ENCODE data around the gene P2RX3. TPM values are rescaled to one million over a fixed set of nuclear protein-coding genes. Genes with fewer than 3 reads are reported as not detected.
A peak's percentile ranks its signal among the peaks of the same experiment; 100 is the strongest.

The P2RX3 gene
- total and polyA plus RNA-seq, 2 experiments from 2014 or later, result 0.15 to 0.35 TPM

DNA sequence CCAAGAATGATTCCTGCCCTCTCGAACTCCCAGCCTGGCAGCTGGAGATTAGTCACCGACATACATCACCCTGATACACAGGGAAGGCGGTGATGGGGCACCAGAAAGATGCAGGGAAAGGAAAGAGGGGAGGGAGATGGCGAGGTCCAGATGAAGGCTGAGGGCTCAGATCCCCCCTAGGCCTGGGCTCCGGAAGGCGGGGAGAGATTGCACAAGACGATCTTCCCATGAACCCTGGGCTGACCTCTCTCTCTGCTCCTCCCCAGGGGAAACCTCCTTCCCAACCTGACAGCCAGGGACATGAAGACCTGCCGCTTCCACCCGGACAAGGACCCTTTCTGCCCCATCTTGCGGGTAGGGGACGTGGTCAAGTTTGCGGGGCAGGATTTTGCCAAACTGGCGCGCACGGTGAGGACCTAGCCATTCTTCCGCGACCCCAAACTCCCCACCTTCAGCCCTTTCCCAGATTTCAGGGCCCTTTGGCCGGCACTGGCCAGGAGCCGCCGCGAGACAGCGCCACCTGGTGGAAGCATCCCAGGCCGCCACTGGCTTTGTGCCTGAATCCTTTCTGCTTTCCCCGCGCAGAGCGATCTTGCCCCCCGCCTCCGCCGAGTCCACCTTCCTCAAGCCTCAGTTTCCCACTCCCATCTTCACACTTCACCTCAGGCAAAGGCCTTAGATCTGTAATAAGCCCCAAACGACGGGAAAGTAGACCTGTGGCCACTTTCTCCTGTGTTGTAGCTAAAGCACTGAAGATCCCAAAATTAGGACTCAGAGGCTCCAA, 11.5 kb downstream of the P2RX3 start:
- Mint-ChIP-seq H3K36me3 (ENCODE audit: low read depth) (no peaks in the 10 kb centered on the region; the same call in 2 of the 3 replicates), H3K9me3 (peaks cover 6% of the 10 kb centered on the region), H3K4me1 (peaks cover 27% of the 10 kb centered on the region), H3K27me3 (ENCODE audit: insufficient read depth, low read depth, poor library complexity) (peaks cover 26% of the 10 kb centered on the region), H3K27ac (peak overlapping the region; percentile 66; the same call in 1 of the 2 replicates), H3K4me3 (peak overlapping the region; percentile 77)
- Histone ChIP-seq H3K79me2 (replicated peaks; ENCODE audit: insufficient read depth) (no peaks in the 10 kb centered on the region), H3K27ac (ENCODE audit: low read depth) (no peak overlapping the region), H3K4me1 (ENCODE audit: insufficient read depth) (peaks cover 22% of the 10 kb centered on the region), H3K36me3 (ENCODE audit: insufficient read depth) (no peaks in the 10 kb centered on the region), H4K20me1 (replicated peaks; ENCODE audit: insufficient read depth) (no peaks in the 10 kb centered on the region), H3K27me3 (ENCODE audit: insufficient read depth) (peaks cover 4% of the 10 kb centered on the region; the same call in 1 of the 2 replicates), H3K4me2 (peak overlapping the region; percentile 89), H3F3A (replicated peaks; ENCODE audit: low read depth) (0 out of 2 replicates have a peak, but pooled peaks cover 6% of the 10 kb centered on the region), H2AFZ (peak overlapping the region; percentile 99), H3K4me3 (peak overlapping the region; percentile 65), H3K9me2 (ENCODE audit: insufficient read depth) (no peaks in the 10 kb centered on the region)
- DNase-seq (ENCODE audit: low spot score) (peak; percentile 85), ATAC-seq (peak; percentile 84)
- TF ChIP-seq STAT1 (IDR thresholded peaks at IDR 0.05; ENCODE audit: unreplicated experiment), result no peak
- no peak for TF ChIP-seq EZH2phosphoT487 (IDR thresholded peaks at IDR 0.05; ENCODE audit: unreplicated experiment)
- TF ChIP-seq, protein P1, sequence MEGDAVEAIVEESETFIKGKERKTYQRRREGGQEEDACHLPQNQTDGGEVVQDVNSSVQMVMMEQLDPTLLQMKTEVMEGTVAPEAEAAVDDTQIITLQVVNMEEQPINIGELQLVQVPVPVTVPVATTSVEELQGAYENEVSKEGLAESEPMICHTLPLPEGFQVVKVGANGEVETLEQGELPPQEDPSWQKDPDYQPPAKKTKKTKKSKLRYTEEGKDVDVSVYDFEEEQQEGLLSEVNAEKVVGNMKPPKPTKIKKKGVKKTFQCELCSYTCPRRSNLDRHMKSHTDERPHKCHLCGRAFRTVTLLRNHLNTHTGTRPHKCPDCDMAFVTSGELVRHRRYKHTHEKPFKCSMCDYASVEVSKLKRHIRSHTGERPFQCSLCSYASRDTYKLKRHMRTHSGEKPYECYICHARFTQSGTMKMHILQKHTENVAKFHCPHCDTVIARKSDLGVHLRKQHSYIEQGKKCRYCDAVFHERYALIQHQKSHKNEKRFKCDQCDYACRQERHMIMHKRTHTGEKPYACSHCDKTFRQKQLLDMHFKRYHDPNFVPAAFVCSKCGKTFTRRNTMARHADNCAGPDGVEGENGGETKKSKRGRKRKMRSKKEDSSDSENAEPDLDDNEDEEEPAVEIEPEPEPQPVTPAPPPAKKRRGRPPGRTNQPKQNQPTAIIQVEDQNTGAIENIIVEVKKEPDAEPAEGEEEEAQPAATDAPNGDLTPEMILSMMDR (conservative IDR thresholded peaks at IDR 0.05; ENCODE audit: low read depth in 2 of 2), result peak; percentile 90 to 92
- TF ChIP-seq, protein P2, sequence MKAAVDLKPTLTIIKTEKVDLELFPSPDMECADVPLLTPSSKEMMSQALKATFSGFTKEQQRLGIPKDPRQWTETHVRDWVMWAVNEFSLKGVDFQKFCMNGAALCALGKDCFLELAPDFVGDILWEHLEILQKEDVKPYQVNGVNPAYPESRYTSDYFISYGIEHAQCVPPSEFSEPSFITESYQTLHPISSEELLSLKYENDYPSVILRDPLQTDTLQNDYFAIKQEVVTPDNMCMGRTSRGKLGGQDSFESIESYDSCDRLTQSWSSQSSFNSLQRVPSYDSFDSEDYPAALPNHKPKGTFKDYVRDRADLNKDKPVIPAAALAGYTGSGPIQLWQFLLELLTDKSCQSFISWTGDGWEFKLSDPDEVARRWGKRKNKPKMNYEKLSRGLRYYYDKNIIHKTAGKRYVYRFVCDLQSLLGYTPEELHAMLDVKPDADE (IDR thresholded peaks at IDR 0.05), result no peak
- no peak for TF ChIP-seq EZH2 (IDR thresholded peaks at IDR 0.05; ENCODE audit: low read depth, unreplicated experiment)

DNA sequence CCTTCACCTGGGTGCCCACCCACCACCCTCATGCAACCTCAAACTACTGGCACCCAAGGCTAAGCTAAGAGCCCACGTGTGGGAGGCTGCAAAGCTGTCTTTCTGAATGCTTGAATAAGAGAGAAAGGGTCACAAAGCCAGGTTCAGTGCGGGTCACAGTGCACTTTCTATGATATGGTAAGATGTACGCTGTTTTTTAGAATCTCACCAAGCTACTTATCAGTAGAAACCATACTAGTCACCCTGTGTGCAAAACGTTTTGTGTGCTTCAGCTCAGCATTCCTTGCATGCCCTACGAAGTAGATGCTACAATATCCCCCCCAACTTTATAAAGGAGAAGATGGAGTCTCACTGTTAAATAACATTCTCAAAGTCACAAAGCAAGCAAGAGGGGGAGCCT, 14.9 kb downstream of the P2RX3 start:
- Histone ChIP-seq H3K4me1 (ENCODE audit: insufficient read depth) (peaks cover 11% of the 10 kb centered on the region; the same call in 1 of the 2 replicates), H3K27me3 (ENCODE audit: insufficient read depth) (no peaks in the 10 kb centered on the region), H3K36me3 (ENCODE audit: insufficient read depth) (no peaks in the 10 kb centered on the region), H4K20me1 (replicated peaks; ENCODE audit: insufficient read depth) (no peaks in the 10 kb centered on the region), H2AFZ (peak overlapping the region; percentile 82), H3K79me2 (replicated peaks; ENCODE audit: insufficient read depth) (no peaks in the 10 kb centered on the region), H3K27ac (ENCODE audit: low read depth) (no peak overlapping the region), H3K4me3 (no peak overlapping the region), H3F3A (replicated peaks; ENCODE audit: low read depth) (0 out of 2 replicates have a peak, but pooled peaks cover 3% of the 10 kb centered on the region), H3K9me2 (ENCODE audit: insufficient read depth) (no peaks in the 10 kb centered on the region), H3K4me2 (no peak overlapping the region)
- no peak for ATAC-seq
- H3K27ac Mint-ChIP-seq, result no peak overlapping the region
- DNase-seq (ENCODE audit: low spot score), result no peak
- no peaks in the 10 kb centered on the region; the same call in 2 of the 3 replicates for H3K36me3 Mint-ChIP-seq (ENCODE audit: low read depth)
- H3K4me1 Mint-ChIP-seq, result peaks cover 11% of the 10 kb centered on the region; the same call in 2 of the 3 replicates
- peaks cover 19% of the 10 kb centered on the region for H3K27me3 Mint-ChIP-seq (ENCODE audit: insufficient read depth, low read depth, poor library complexity)
- H3K9me3 Mint-ChIP-seq, result peaks cover 6% of the 10 kb centered on the region
- no peak overlapping the region for H3K4me3 Mint-ChIP-seq
- no peak for TF ChIP-seq ZNF114 (CRISPR knock-in tag; IDR thresholded peaks at IDR 0.05)
- TF ChIP-seq, protein P3, sequence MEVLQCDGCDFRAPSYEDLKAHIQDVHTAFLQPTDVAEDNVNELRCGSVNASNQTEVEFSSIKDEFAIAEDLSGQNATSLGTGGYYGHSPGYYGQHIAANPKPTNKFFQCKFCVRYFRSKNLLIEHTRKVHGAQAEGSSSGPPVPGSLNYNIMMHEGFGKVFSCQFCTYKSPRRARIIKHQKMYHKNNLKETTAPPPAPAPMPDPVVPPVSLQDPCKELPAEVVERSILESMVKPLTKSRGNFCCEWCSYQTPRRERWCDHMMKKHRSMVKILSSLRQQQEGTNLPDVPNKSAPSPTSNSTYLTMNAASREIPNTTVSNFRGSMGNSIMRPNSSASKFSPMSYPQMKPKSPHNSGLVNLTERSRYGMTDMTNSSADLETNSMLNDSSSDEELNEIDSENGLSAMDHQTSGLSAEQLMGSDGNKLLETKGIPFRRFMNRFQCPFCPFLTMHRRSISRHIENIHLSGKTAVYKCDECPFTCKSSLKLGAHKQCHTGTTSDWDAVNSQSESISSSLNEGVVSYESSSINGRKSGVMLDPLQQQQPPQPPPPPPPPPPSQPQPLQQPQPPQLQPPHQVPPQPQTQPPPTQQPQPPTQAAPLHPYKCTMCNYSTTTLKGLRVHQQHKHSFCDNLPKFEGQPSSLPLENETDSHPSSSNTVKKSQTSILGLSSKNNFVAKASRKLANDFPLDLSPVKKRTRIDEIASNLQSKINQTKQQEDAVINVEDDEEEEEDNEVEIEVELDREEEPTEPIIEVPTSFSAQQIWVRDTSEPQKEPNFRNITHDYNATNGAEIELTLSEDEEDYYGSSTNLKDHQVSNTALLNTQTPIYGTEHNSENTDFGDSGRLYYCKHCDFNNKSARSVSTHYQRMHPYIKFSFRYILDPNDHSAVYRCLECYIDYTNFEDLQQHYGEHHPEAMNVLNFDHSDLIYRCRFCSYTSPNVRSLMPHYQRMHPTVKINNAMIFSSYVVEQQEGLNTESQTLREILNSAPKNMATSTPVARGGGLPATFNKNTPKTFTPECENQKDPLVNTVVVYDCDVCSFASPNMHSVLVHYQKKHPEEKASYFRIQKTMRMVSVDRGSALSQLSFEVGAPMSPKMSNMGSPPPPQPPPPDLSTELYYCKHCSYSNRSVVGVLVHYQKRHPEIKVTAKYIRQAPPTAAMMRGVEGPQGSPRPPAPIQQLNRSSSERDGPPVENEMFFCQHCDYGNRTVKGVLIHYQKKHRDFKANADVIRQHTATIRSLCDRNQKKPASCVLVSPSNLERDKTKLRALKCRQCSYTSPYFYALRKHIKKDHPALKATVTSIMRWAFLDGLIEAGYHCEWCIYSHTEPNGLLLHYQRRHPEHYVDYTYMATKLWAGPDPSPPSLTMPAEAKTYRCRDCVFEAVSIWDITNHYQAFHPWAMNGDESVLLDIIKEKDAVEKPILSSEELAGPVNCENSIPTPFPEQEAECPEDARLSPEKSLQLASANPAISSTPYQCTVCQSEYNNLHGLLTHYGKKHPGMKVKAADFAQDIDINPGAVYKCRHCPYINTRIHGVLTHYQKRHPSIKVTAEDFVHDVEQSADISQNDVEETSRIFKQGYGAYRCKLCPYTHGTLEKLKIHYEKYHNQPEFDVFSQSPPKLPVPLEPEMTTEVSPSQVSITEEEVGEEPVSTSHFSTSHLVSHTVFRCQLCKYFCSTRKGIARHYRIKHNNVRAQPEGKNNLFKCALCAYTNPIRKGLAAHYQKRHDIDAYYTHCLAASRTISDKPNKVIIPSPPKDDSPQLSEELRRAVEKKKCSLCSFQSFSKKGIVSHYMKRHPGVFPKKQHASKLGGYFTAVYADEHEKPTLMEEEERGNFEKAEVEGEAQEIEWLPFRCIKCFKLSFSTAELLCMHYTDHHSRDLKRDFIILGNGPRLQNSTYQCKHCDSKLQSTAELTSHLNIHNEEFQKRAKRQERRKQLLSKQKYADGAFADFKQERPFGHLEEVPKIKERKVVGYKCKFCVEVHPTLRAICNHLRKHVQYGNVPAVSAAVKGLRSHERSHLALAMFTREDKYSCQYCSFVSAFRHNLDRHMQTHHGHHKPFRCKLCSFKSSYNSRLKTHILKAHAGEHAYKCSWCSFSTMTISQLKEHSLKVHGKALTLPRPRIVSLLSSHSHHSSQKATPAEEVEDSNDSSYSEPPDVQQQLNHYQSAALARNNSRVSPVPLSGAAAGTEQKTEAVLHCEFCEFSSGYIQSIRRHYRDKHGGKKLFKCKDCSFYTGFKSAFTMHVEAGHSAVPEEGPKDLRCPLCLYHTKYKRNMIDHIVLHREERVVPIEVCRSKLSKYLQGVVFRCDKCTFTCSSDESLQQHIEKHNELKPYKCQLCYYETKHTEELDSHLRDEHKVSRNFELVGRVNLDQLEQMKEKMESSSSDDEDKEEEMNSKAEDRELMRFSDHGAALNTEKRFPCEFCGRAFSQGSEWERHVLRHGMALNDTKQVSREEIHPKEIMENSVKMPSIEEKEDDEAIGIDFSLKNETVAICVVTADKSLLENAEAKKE (CRISPR knock-in tag; IDR thresholded peaks at IDR 0.05), result no peak
- TF ChIP-seq, protein P2 (IDR thresholded peaks at IDR 0.05), result no peak
- TF ChIP-seq STAT1 (IDR thresholded peaks at IDR 0.05; ENCODE audit: unreplicated experiment), result no peak
- no peak for TF ChIP-seq NANOG (IDR thresholded peaks at IDR 0.05; ENCODE audit: borderline replicate concordance)
- TF ChIP-seq ZNF331 (CRISPR knock-in tag; IDR thresholded peaks at IDR 0.05; ENCODE audit: low read depth), result no peak
- TF ChIP-seq EZH2 (IDR thresholded peaks at IDR 0.05; ENCODE audit: low read depth, unreplicated experiment), result no peak
